PC-9 (cell line): ENCODE measurements around the gene DNAH9.

Experiments used
- CTCF ChIP-seq: fragments of 200-600 bp; sonication (generic); conservative IDR thresholded peaks from 2 replicates; pipeline ENCODE4 v1.6.1; 2017; ENCODE audit warnings: mixed run types, antibody characterized with exemption, mild to moderate bottlenecking, moderate library complexity
- EZH2 ChIP-seq: fragments of 200-600 bp; sonication (generic); IDR thresholded peaks from 2 replicates; pipeline ENCODE4 v1.8.0; 2017; ENCODE audit warnings: antibody characterized with exemption, low read depth

GRCh38 chr17:11840052-11840451 is 241.8 kb downstream of the DNAH9 start:
- TF ChIP-seq CTCF (no peak), EZH2 (no peak)
